SH-SY5Y (cell line): ENCODE data around the gene SERINC1.

ENCODE experiments used
- GATA2 ChIP-seq: IDR thresholded peaks from 2 replicates; pipeline ENCODE4 v1.6.1; 2011; ENCODE audit warnings: mild to moderate bottlenecking, low read depth, low read length
- GATA3 ChIP-seq: IDR thresholded peaks from 2 replicates; pipeline ENCODE4 v1.6.1; 2011; ENCODE audit warnings: low read depth, mild to moderate bottlenecking, low read length, moderate library complexity

DNA sequence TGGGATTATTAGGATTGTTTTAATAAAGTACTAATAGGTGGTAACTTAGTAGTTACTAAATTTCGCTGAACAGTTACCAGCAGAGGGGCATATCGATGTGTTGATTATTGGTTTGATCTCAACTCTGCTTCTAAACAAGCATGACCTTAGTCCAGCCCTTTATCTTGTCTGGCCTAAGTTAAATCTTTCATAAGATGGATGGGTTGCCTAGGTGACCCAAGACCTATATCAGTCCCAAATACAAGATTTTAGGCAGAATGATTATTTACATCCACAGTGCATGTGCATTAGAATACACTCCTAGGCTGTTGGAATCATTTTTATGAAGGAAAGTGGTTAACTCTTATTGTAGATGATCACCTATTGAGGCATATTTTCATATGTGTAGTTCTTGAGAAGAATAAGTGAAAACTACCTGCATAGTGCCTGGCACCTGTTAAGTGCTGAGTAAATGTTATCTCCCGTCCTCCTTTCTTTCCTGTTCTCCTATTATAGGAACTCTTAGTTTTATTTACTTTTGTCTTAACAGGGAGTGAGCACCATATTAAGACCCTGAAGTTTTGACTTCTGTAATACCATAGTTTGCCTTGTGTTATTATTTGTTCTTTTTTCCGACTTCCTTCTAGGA is 71.0 kb downstream of the SERINC1 start:
- TF ChIP-seq GATA2 (no peak), GATA3 (no peak)
